HG03558 (cell line): Measurements from ENCODE around the gene DYNC2H1.

Source experiments
- ATAC-seq: cut with Tn5 transposase; IDR thresholded peaks from one replicate; pipeline ENCODE4 v1.9.1; 2021; ENCODE audit warnings: moderate number of reproducible peaks; ENCODE audit not compliant: unreplicated experiment; ENCODE audit errors: extremely low read depth

DYNC2H1 gene

DNA sequence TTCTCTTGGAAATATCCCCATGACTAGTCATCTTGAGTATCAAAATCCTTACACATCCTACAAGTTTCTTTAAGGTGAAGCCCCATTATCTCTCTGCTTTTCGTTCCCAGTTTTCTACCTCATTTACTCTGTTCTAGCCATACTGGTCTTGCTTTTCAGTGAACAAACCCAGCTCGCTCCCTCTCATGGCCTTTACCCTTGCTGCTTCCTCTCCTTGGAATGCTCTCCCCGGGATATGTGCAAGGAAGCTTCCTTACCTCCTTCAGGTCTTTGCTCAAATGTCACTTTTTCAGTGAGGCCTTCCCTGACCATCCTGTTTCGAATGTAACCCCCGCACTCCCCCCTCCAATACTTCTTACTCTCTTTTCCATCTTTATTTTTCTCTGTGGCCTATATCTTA, 331.8 kb downstream of the DYNC2H1 start:
- no peak for ATAC-seq

DNA sequence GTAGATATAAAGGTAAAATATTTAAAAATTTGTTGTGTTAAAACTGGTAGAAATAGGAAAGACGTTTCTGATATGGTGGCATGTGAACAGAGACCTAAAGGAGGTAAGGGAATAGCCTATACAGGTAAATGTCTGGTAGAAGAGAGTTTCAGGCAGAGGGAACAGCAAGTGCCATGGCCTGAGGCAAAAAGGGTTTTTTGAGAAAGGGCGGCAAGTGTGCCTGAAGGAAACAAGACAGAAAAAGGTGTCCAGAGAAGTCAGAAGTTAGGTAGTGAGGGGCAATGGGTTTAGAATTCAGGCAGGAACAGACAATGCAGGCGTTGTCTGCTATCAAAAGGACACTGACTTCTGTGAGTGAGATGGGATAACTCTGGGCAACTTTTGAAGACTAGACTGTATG, 339.7 kb downstream of the DYNC2H1 start:
- ATAC-seq: no peak

DNA sequence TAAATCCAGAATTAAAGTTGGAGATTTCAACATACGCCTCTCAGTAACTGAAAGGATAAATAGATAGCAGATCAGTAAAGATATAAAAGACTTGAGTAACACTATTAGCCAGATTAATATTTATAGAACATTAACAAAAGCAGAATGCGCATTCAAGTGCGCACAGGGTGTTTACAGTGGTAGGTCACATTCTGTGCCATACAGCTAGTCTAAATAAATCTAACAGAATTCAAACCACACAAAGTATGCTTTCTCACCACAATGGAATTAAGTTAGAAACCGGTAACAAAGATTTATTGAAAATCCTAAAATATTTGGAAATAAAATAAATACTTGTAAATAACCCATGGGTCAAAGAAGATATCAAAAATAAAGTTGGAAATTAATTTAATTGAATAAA, 341.0 kb downstream of the DYNC2H1 start:
- ATAC-seq: no peak

DNA sequence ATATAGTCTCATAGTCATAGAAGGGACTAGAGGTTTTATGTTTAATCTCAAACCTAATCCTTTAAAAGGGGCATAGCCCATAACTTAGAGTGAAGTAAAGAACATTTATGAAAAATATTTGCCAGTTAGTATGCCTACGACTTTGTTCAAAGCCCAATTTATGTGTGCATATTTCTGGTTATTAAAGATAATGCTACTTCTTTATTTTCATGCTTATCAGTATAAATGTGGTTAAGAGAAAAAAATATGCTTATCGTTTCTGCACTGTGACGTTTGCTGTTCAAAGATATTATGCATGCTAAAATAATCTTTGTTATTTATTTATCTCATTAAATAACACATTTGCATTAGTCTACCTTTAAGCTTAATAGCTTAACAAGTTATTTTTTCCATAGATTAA, 343.9 kb downstream of the DYNC2H1 start:
- ATAC-seq: no peak

DNA sequence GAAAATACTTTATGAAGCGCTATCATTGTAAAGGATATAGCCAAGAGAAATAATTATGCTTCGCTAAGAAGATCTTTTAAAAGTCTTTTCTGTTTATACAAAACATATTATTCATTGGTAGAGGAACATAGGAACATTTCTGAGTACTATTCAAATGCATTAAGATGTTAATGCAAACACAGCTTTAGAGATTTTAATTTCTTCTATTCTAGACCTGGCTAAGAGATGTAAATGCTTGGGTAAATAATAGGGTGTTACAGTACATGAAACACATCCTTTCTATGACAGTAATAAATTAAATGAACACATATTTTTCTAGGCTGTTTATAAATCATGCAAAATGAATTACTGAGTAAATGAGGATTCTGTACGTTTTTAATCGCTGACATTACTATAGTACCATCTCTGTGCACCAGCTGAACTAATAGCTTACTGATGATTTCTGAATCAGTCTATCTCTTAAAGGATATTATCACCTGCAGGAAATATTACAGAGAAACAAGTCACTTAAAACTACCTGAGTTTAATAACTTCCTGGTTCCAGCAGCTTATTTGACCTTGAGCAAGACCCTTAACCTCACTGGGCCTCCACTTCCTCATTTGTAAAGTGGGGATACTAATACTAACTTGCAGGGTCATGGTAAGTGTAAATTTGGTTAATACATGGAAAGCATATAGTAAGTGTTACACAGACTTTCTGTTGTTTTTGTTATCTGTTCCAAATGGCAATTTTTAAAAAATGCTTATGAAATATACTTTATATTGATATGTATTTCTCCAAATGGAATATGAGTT, 344.9 kb downstream of the DYNC2H1 start:
- no peak for ATAC-seq

DNA sequence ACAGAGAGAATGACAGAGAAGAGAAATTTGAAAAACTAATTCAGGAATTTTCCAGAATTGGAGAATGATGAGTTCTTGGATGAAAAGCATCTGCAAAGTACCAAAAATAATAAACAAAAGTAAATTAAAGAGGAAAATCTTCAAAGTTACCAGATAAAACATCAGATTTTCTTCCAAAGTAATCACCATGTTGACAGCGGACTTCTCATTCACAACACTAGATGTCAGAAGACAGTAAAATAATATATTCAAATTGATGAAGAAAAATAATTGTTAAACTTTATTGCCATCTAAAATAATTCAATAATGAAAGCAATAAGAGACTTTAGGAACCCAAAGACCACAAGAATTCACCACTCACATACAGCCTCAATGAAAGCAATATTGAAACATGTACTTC, 355.2 kb downstream of the DYNC2H1 start:
- no peak for ATAC-seq

DNA sequence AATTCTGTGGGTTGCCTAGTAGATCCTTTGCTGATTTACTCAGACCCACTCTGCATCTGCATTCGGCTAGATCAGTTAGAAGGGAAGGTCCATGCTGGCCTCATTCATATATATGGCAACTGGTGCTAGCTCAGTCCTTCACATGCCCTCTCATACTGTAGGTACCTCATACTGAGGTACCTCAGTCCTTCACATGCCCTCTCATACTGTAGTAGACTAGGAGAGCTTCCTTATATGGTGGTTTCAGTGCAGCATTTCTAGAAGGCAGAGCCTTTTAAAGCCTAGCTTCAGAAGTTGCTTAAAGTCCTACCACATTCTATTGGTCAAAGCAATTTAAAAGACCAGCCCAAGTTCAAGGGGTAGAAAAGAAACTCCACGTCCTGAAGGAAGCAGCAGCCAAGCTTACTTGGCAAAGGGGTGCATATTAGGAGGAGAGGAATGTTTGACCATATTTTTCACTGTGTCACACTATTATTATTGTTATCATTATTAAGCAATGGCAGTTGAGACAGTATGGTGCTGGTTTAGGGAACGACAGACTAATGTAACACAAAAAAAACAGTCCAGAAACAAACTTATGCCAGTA, 356.4 kb downstream of the DYNC2H1 start:
- ATAC-seq: no peak

DNA sequence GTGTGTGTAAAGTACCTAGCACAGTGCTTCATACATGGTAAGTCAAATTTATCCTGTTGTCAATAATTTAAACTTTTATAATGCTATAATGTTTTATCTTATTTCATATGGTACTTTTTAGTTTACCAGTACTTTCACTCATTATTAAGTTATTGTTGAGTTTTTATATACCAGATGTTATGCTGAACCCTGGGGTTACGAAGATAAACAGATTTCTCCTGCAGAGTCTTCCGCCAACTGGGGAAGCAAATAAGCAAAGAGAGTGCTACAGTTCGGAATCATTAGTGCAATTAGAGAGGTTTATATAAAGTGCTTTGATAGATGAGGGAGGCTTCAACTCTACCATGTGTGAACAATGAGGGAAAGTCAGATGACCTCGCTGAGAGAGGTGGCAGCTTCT, 362.3 kb downstream of the DYNC2H1 start:
- ATAC-seq: no peak

DNA sequence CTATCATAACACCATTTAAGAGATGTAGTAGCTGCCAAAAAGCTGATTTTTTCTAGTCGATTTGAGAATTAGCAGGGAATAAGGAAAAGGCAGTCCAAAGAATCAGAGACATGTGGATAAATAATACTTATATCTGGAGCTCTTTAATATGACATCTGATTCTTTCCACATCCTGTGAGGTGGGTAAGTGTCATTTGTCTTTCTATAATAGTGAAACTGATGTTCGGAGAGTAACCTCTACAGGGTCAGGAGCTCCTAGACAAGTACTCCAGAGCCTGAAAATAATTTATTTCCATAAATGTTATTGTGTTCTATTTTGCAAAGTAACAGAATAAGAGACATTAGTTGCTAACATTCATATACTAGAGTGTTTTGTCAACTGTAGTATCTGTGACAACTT, 367.6 kb downstream of the DYNC2H1 start:
- no peak for ATAC-seq

DNA sequence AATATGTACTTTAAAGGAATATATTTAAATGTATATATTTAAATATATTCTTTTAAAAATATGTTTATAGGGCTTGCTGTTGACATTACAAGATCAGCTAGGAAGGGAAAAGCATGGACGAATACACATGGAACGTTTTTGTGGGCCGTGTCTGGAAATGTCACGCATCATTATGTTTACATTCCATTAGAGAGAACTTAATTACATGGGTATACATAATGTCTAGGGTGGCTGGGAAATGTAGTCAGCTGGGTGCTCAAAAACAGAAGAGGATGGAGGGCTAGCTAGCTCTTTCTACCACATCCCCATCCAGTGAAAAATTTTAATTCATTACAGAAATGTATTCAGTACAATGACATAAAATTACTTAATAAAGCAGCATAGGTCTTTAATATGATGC, 371.2 kb downstream of the DYNC2H1 start:
- ATAC-seq: no peak

DNA sequence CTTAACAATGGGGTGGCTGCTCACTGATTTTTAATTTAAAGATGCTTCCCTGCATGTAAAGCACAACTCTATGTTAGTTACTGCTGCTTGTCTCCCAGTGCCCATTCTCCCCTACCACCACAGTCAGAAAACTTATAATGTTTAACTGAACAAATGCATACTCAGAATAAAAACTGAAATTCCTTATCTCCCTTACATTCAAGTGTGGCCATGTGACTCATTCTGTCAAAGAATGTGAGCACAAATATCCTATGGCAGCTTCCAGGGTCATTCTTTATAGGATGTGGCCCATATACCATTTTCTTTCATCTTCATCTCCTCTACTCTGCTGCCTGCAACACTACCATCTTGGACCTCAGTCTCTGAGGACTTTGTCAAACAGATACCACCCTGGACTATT, 374.8 kb downstream of the DYNC2H1 start:
- ATAC-seq: no peak

DNA sequence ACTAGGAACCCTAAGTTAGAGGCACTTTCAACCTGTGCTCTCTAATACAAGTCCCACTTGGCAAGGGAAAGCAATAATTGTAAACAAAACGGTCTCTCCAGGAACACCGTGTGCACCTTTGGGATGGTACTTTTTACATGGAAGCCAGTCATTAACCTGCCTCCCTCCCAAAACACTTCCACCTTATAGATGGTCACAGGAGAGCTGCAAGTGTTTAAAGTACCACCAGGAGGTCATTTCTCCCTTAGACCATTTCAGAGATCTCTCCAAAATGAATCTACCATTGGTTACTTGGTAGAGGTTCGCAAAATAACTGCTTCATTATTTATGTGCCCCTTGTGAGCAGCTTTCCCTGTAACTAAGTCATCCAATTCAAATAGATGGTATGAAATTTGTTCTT, 375.3 kb downstream of the DYNC2H1 start:
- ATAC-seq: no peak

DNA sequence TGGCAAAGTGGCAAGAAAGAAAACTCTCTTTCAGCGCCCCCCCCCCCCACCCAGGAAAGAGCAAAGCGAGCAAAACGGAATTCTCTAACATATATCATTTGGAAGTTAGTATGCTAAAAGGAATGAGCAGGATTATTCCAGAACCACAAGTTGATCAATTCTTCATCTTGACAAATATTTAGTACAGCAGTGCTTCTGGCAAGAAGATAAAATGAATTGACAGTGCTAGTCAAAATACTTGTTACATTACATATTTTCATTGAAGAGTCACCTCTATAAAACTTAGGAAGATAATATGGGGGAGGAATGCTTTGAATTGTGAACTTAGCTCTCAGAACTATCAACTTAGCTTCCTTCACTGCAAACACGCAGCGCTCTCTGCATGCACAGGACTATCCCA, 377.4 kb downstream of the DYNC2H1 start:
- no peak for ATAC-seq

DNA sequence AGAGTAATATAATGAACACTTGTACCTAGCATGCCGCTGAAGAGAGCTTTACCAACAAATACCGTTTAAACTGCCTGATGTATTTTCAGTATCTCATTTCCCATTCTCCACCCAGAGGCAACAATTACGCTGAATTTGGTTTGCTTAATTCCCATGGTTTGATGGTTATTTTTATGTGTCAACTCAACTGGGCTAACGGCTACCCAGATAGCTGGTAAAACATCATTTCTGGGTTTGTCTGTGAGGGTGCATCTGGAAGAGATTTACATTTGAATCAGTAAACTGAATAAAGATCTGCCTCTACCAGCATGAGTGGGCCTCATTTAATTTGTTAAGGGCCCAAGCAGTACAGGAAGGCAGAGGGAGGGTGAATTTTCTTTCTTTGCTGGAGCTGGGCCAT, 377.9 kb downstream of the DYNC2H1 start:
- ATAC-seq: no peak

DNA sequence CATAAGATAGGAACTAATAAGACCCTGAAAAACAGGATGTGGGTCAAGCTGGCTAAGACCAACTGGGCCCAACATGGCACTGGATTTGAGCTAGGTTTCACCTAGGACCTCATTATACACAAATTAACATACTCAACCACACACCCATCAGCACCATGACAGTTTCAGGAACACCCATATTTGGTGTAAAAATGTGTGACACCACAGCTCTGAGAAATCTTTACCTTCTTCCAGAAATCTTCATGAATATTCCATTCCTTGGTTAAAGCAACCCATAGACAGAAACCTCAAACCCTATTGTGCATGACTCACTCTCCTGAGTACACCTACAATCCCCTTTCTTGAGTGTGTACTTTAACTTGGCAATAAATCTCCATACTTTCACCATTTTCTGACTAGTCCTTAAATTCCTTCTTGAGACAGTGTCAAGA, 378.8 kb downstream of the DYNC2H1 start:
- no peak for ATAC-seq

DNA sequence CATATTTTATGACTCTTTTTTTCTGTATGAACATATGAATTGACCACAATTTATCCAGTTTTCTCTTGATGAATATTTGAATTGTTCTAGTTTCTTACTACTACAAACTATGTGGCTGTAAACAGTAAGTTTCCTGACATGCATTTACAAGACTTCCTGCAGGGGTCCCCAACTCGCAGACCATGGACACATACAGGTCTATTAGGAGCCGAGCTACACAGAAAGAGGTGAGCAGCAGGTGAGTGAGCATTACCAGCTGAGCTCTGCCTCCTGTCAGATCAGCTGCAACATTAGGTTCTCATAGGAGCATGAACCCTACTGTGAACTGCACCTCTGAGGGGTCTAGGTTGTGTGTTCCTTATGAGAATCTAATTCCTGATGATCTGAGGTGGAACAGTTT, 379.4 kb downstream of the DYNC2H1 start:
- ATAC-seq: no peak

DNA sequence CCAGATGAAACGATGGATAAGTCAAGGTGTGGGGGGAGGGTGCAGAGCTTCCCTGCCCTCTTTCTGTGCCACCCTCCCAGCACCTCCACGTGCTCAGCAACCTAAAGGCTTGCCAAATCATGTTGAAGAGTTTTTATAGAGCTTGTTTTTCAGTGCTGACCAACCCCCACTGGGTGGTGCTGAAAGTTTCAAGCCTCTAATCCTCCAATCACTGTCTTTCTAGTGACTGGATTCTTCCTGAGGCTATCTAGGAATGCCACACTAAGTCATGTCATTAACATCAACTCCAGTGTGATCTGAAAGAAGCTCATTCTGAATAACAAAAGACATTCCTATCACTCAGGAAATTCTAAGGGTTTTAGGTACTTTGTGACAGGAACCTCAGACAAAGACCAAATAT, 382.6 kb downstream of the DYNC2H1 start:
- ATAC-seq: no peak

DNA sequence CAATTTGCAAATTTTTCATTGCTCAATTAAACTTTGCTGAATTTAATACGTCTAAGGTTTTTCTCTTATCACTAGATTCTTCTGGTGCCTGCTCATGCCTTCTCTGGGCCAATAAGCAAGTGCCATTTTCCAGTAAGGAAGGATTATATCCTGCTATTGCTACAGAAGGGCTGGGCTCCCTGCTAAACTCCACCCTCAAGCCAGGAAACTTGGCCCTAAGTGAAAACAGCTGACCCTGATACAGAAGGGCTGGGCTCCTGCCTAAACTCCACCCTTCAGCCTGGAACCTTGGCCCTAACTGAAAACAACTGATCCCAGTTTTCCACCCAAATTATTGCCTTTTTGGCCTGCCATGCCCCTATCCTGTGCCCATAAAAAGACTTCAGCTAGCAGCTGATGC, 385.3 kb downstream of the DYNC2H1 start:
- ATAC-seq: no peak

DNA sequence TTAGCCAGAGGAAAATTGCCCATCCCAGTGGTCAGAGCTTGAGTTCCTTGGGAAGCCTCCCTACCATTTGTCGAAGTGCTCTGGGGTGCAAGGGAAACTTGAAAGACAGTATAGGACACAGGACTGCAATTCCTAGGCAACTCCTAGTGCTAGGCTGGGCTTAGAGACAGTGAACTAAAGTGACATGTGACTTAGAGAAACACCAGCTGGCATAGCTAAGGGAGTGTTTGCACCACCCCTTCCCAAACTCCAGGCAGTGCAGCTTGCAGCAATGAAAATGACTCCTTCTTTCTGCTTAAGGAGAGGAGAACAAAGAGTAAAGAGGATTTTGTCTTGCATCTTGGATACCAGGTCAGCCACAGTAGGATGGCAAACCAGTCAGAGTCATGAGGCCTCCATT, 388.0 kb downstream of the DYNC2H1 start:
- ATAC-seq: no peak

DNA sequence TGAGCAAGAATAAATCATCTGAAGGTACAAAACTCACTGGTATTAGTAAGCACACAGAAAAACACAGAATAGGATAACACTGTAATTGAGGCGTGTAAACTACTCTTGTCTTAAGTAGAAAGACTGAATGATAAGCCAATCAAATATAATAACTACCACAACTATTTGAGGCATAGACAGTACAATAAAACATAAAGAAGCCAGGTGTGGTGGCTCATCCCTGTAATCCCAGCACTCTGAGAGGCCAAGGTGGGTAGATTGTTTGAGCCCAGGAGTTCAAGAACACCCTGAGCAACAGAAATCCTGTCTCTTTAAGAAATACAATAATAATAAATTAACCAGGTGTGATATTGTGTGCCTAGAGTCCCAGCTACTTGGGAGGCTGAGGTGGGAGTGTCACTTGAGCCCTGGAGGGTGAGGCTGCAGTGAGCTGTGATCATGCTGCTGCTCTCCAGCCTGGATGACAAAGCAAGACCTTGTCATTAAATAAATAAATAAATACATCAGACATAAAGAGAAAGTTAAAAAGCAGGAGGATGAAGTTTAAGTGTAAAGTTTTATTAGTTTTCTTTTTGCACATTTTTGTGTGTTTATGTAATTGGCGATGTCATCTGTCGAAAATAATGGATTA, 390.6 kb downstream of the DYNC2H1 start:
- ATAC-seq: no peak

DNA sequence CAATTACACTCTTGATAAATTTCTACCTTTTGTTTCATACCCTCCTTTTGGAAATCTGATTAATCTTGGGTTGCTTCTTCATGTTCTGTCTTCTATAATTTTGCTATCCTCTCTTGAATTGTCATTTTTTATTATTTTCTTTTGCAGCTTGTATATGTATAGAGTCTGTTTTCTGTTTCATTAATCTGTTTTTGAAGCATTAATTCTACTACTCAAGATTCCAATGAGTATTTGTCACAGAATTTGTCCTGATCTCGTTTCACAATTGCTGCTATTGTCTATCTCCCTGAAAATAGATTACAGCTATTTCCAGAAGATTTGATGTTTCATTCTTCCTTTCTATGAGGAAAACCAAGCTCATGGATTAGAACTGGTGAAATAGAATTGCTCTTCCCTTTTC, 406.1 kb downstream of the DYNC2H1 start:
- ATAC-seq: no peak

DNA sequence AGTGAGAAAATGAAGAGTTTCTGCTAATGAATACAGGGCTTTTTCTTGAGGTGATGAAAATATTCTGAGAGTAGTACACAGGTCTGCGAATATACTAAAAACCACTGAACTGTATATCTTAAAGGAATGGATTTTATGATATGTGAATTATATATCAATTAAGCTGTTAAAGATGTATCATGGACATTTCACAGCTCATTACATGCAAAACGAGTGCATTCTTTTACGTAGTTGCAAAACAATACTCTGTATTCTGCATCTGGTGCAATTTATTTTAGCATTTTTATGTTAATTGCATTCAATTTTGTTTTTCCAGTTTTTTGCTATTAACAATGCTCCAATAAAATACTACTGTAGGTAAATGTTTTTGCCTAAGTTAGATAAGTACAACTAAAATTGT, 411.6 kb downstream of the DYNC2H1 start:
- no peak for ATAC-seq
